Measurements from ENCODE around the gene AK8.

The AK8 gene

DNA sequence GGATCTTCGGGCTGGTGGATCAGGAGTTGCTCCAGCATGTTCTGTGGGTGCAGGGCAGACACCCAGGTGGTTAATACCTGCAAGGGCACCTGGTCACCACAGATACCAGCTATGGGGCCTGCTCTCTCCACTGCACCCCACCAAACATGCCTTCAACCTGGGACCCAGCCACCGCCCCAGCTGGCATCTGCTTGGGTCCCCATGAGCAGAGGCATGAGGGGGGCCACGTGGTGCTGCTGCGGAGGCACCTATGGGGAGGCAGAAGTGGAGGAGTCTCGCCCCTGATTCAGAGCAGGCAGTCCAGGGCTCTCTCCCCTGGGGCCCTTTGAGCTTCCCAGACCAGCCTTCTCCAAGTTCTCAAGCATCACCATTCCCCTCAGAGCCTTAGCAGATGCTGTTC is 2.9 kb downstream of the AK8 start:
- TF ChIP-seq, protein P1, sequence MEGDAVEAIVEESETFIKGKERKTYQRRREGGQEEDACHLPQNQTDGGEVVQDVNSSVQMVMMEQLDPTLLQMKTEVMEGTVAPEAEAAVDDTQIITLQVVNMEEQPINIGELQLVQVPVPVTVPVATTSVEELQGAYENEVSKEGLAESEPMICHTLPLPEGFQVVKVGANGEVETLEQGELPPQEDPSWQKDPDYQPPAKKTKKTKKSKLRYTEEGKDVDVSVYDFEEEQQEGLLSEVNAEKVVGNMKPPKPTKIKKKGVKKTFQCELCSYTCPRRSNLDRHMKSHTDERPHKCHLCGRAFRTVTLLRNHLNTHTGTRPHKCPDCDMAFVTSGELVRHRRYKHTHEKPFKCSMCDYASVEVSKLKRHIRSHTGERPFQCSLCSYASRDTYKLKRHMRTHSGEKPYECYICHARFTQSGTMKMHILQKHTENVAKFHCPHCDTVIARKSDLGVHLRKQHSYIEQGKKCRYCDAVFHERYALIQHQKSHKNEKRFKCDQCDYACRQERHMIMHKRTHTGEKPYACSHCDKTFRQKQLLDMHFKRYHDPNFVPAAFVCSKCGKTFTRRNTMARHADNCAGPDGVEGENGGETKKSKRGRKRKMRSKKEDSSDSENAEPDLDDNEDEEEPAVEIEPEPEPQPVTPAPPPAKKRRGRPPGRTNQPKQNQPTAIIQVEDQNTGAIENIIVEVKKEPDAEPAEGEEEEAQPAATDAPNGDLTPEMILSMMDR (IDR thresholded peaks at IDR 0.05; ENCODE audit: low read depth, low read length): no peak
- no peak for DNase-seq (ENCODE audit: low read depth, low spot score)
- in situ Hi-C loops (cut with HindIII; ENCODE audit: low sequenced_read_pairs): no loop called here
- no peak overlapping the region for H3K4me3 ChIP-seq (ENCODE audit: low read depth, low read length)

DNA sequence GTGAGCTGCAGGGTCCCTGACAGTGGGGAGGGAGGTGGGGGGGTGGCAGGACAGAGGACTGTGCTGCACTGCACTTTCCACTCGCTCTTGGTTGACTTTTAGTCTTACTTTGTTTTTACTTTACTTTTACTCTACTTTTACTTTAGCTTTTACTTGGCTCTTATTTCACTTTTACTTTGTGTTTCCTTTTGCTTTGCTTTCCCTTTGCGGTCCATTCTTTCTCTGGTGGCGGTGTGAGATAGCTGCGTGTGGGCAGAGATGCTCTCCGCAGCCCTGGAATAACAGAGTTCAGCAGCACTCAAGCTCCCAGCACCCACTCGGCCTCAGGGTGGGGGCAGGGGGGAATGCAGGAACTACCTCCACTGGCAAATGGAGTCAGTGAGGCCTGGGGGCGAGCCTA is 4.7 kb downstream of the AK8 start:
- in situ Hi-C loops (cut with HindIII; ENCODE audit: low sequenced_read_pairs): no loop called here
- H3K4me3 ChIP-seq (ENCODE audit: low read depth, low read length): no peak overlapping the region
- TF ChIP-seq, protein P1 (IDR thresholded peaks at IDR 0.05; ENCODE audit: low read depth, low read length): no peak
- no peak for DNase-seq (ENCODE audit: low read depth, low spot score)

DNA sequence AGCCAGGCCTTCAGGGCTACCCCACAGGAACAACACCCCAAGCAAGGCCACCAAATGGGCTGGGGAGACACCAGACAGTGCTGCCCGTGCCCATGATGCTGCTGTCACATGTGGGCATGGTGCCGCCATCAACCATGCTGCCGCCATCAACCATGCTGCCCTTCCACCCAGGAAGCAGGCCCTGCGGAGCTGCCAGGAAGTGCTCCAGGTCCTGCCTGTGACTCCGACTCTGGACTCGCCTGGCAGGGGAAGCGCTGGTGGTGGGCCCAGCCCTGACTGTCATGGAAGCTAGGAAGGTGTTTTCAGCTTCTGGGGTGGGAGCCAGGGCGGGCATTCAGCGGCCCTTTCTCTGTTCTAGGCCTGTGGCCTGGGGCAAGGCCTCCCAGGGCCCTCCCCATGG is 8.8 kb downstream of the AK8 start:
- H3K4me3 ChIP-seq (ENCODE audit: low read depth, low read length): no peak overlapping the region
- in situ Hi-C loops (cut with HindIII; ENCODE audit: low sequenced_read_pairs): no loop called here
- TF ChIP-seq, protein P1 (IDR thresholded peaks at IDR 0.05; ENCODE audit: low read depth, low read length): no peak
- no peak for DNase-seq (ENCODE audit: low read depth, low spot score)

DNA sequence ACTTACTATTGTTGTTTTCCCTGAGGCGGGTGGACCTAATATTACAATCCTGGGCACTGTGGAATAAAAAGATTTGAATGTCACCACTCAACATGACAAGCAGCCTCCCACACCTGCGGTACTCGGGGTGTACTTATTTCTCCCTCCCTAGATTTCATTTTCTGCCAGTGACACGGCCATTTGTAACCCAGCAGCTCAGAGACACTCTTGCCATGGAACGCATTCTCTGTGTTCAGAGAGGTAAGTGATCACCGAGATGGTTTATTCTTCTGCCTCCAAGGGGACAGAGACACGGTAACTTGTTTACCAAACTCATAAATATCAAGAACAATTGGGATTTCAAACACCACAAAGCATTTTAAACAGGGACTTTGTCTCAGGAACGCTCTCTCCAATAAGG is 11.2 kb downstream of the AK8 start:
- in situ Hi-C loops (cut with HindIII; ENCODE audit: low sequenced_read_pairs): no loop called here
- no peak overlapping the region for H3K4me3 ChIP-seq (ENCODE audit: low read depth, low read length)
- DNase-seq (ENCODE audit: low read depth, low spot score): no peak
- TF ChIP-seq, protein P1 (IDR thresholded peaks at IDR 0.05; ENCODE audit: low read depth, low read length): no peak

DNA sequence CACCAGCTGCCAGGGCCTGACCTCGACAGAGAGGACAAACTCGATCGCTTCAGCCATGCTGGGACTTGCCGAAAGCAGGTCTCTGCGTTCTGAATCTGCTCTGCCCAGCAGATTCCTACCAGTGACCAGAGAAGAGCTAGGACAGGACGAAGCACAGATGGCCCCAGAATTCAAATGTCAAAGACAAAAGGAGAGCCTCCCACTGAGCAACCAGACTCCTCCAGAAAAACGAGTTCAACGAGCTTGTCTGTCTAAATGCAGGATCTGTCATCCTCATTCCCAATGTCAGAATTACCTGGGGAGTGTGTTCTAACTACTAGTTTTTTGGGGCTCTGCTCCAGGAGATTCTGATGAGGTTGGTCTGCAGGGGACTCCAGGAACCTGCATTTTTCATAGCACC is 13.4 kb downstream of the AK8 start:
- DNase-seq (ENCODE audit: low read depth, low spot score): no peak
- TF ChIP-seq, protein P1 (IDR thresholded peaks at IDR 0.05; ENCODE audit: low read depth, low read length): no peak
- H3K4me3 ChIP-seq (ENCODE audit: low read depth, low read length): no peak overlapping the region
- in situ Hi-C loops (cut with HindIII; ENCODE audit: low sequenced_read_pairs): no loop called here

DNA sequence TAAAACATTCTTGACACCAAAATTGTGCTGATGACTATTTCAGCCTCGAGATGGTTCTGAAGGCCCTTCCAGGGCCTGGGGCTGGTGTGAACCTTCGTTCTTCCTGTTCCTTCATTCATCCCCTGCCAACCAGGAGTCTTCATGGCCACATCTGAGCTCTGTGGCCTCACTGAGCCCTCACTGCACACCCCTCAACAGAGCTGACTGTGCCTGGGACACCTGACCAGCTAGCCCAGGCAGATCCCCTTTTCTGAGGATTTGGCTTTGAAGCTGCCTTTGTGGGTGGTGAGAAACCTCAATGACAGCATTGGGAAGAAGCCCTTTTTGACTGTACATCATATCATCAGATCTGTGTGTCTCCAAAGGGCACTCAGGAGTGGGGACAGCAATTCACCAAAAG is 13.8 kb downstream of the AK8 start:
- H3K4me3 ChIP-seq (ENCODE audit: low read depth, low read length): no peak overlapping the region
- in situ Hi-C loops (cut with HindIII; ENCODE audit: low sequenced_read_pairs): no loop called here
- no peak for DNase-seq (ENCODE audit: low read depth, low spot score)
- TF ChIP-seq, protein P1 (IDR thresholded peaks at IDR 0.05; ENCODE audit: low read depth, low read length): no peak

DNA sequence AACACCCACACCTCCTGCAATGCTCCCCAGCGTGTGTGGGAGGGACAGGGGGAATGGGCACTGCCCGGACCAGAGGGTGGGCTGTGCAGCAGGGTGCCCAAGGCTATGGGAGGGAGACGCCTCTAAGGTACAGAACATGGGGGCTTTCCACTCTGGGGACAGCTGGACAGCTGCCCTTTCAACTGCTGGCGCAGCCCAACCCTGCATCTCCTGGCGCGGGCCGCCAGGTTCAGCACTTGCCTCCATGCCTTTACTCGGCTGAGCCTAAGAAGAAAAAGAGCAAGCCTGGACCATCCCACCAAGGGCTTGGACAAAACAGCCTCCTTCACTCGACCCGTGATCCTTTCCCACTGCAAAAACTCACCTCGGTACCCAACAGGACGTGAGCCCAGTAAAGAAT is 15.0 kb downstream of the AK8 start:
- no peak overlapping the region for H3K4me3 ChIP-seq (ENCODE audit: low read depth, low read length)
- in situ Hi-C loops (cut with HindIII; ENCODE audit: low sequenced_read_pairs): no loop called here
- DNase-seq (ENCODE audit: low read depth, low spot score): no peak
- TF ChIP-seq, protein P1 (IDR thresholded peaks at IDR 0.05; ENCODE audit: low read depth, low read length): no peak

Data from astrocyte of the spinal cord (primary cell).